Panc1 (cell line): ENCODE results near the gene HEATR9. TPM values are rescaled to one million over a fixed set of nuclear protein-coding genes. Genes with fewer than 3 reads are reported as not detected.

Source experiments
- ATAC-seq: fragments of 200-7000 bp; cut with Tn5 transposase; 2 replicates; pipeline ENCODE4 v1.9.1; 2020; ENCODE audit warnings: mild to moderate bottlenecking, moderate library complexity
- BruUV-seq: library from RNA; stranded (reverse); fragments of 400-500 nt; replicated peaks from 2 replicates; lab custom pipeline; 2021; lab: Mats Ljungman, UMichigan
- CTCF ChIA-PET: fragments of 300-600 bp; sonication (Branson Sonifier 250); formaldehyde crosslinking; loops from one replicate; lab custom pipeline; 2022; ENCODE audit warnings: antibody characterized with exemption; lab: Charles Lee
- POLR2A ChIA-PET: fragments of 300-600 bp; sonication (Branson Sonifier 250); formaldehyde crosslinking; loops from one replicate; lab custom pipeline; 2022; ENCODE audit warnings: antibody characterized with exemption; lab: Charles Lee
- DNase-seq: peaks from one replicate; pipeline ENCODE4 v3.0.0-alpha.2; 2010; ENCODE audit warnings: low read depth, low spot score
- H3K27ac ChIP-seq: 2 replicates; pipeline ENCODE4 v1.5.1; 2011; ENCODE audit warnings: mild to moderate bottlenecking, low read length, inconsistent platforms
- H3K27me3 ChIP-seq: fragments of 200-500 bp; sonication (Bioruptor generic); 2 replicates; pipeline ENCODE4 v1.6.0; 2014; ENCODE audit warnings: low read length, inconsistent platforms; ENCODE audit not compliant: control insufficient read depth, insufficient read depth
- H3K36me3 ChIP-seq: fragments of 200-500 bp; sonication (Bioruptor generic); 2 replicates; pipeline ENCODE4 v1.5.1; 2014; ENCODE audit warnings: inconsistent platforms, mild to moderate bottlenecking, low read length, moderate library complexity; ENCODE audit not compliant: control insufficient read depth, insufficient read depth
- H3K4me1 ChIP-seq: 2 replicates; pipeline ENCODE4 v1.5.1; 2011; ENCODE audit warnings: inconsistent platforms, mild to moderate bottlenecking, low read length, moderate library complexity; ENCODE audit not compliant: control insufficient read depth, insufficient read depth
- H3K4me3 ChIP-seq, 2 experiments: 2 replicates each; pipeline ENCODE4 v1.5.1; 2011 to 2012; ENCODE audit warnings: low read depth in 2 of 2, low read length in 2 of 2, mild to moderate bottlenecking in 2 of 2, inconsistent platforms in 1 of 2, moderate library complexity in 1 of 2
- H3K9me3 ChIP-seq: fragments of 200-500 bp; sonication (Bioruptor generic); 2 replicates; pipeline ENCODE4 v1.5.1; 2014; ENCODE audit warnings: low read depth, mild to moderate bottlenecking, inconsistent platforms, low read length, moderate library complexity; ENCODE audit not compliant: control insufficient read depth, insufficient read depth
- CTCF ChIP-seq: fragments of 450-650 bp; IDR thresholded peaks from 2 replicates; pipeline ENCODE4 v1.5.1; 2017; ENCODE audit warnings: mild to moderate bottlenecking
- POLR2AphosphoS5 ChIP-seq: IDR thresholded peaks from 2 replicates; pipeline ENCODE4 v1.6.1; 2012; ENCODE audit warnings: mild to moderate bottlenecking, low read depth, low read length, moderate library complexity
- SIN3A ChIP-seq: IDR thresholded peaks from 2 replicates; pipeline ENCODE4 v1.6.1; 2012; ENCODE audit warnings: low read depth, mild to moderate bottlenecking, low read length, moderate library complexity, borderline replicate concordance; ENCODE audit not compliant: insufficient read depth
- TCF7L2 ChIP-seq: IDR thresholded peaks from 2 replicates; pipeline ENCODE4 v1.6.1; 2011; ENCODE audit warnings: mild to moderate bottlenecking, low read depth, low read length, inconsistent platforms
- in situ Hi-C: cut with HindIII; loops from 2 replicates; pipeline ENCODE4 v1.10.0; 2016; ENCODE audit warnings: low sequenced_read_pairs, low pct_unique_long_range_greater_than_20kb
- intact Hi-C: fragments of 100-400 bp; cut with micrococcal nuclease; formaldehyde crosslinking; loops from one replicate; pipeline ENCODE4 v1.10.0; 2022; ENCODE audit not compliant: unreplicated experiment
- total RNA-seq: library from RNA; stranded (reverse); gene quantifications from one replicate; pipeline ENCODE4 v1.2.1, GENCODE V29; 2021; ENCODE audit not compliant: unreplicated experiment
- TF ChIP-seq, protein P1 (sequence below), 2 experiments: IDR thresholded peaks; 2 replicates each; pipeline ENCODE4 v1.6.1; 2011 to 2012; ENCODE audit warnings: low read depth in 2 of 2, control low read depth in 1 of 2, low read length in 1 of 2, mild to moderate bottlenecking in 1 of 2, moderate library complexity in 1 of 2; ENCODE audit not compliant: insufficient read depth in 1 of 2

Gene HEATR9
- total RNA-seq, 1 experiment from 2014 or later, result not detected

GRCh38 chr17:35891269-35891668, 22.6 kb upstream of the HEATR9 start:
- no peak for ATAC-seq
- in situ Hi-C loops, result no loop called here
- no peak overlapping the region for H3K27ac ChIP-seq
- no peaks in the 10 kb centered on the region for H3K36me3 ChIP-seq
- no peak overlapping the region for H3K4me3 ChIP-seq
- no peaks in the 10 kb centered on the region for H3K9me3 ChIP-seq
- ChIA-PET CTCF (no interaction called here), POLR2A (no interaction called here)
- H3K4me1 ChIP-seq, result peaks cover 7% of the 10 kb centered on the region; the same call in 1 of the 2 replicates
- no peaks in the 10 kb centered on the region for H3K27me3 ChIP-seq
- intact Hi-C loops, result no loop called here
- TF ChIP-seq TCF7L2 (no peak), POLR2AphosphoS5 (no peak), CTCF (no peak), SIN3A (no peak)
- TF ChIP-seq, protein P1, sequence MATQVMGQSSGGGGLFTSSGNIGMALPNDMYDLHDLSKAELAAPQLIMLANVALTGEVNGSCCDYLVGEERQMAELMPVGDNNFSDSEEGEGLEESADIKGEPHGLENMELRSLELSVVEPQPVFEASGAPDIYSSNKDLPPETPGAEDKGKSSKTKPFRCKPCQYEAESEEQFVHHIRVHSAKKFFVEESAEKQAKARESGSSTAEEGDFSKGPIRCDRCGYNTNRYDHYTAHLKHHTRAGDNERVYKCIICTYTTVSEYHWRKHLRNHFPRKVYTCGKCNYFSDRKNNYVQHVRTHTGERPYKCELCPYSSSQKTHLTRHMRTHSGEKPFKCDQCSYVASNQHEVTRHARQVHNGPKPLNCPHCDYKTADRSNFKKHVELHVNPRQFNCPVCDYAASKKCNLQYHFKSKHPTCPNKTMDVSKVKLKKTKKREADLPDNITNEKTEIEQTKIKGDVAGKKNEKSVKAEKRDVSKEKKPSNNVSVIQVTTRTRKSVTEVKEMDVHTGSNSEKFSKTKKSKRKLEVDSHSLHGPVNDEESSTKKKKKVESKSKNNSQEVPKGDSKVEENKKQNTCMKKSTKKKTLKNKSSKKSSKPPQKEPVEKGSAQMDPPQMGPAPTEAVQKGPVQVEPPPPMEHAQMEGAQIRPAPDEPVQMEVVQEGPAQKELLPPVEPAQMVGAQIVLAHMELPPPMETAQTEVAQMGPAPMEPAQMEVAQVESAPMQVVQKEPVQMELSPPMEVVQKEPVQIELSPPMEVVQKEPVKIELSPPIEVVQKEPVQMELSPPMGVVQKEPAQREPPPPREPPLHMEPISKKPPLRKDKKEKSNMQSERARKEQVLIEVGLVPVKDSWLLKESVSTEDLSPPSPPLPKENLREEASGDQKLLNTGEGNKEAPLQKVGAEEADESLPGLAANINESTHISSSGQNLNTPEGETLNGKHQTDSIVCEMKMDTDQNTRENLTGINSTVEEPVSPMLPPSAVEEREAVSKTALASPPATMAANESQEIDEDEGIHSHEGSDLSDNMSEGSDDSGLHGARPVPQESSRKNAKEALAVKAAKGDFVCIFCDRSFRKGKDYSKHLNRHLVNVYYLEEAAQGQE (IDR thresholded peaks at IDR 0.05; ENCODE audit: insufficient read depth in 1 of 2, low read depth in 2 of 2, low read length in 1 of 2), result no peak
- no peak for DNase-seq
- BruUV-seq, result no TSS peak

- intact Hi-C loops (no loop called here), in situ Hi-C loops (no loop called here)
- Histone ChIP-seq H3K9me3 (no peaks in the 10 kb centered on the region), H3K27ac (no peak overlapping the region), H3K4me1 (peaks cover 7% of the 10 kb centered on the region; the same call in 1 of the 2 replicates), H3K36me3 (no peaks in the 10 kb centered on the region), H3K27me3 (no peaks in the 10 kb centered on the region), H3K4me3 (no peak overlapping the region)
- CTCF ChIA-PET, result no interaction called here
- POLR2A ChIA-PET, result no interaction called here
- DNase-seq (no peak), ATAC-seq (0 out of 2 replicates have a peak, but pooled peaks have one; percentile 40)
- no TSS peak for BruUV-seq
- no peak for TF ChIP-seq POLR2AphosphoS5
- TF ChIP-seq, protein P1 (IDR thresholded peaks at IDR 0.05; ENCODE audit: insufficient read depth in 1 of 2, low read depth in 2 of 2, low read length in 1 of 2), result no peak
Measured at GRCh38 chr17:35890774-35891155, 22.1 kb upstream of the HEATR9 start.
